D721Med (cell line): ENCODE measurements around the gene DOCK1.

ENCODE experiments used
- DNase-seq: peaks from one replicate; pipeline ENCODE4 v3.0.0; 2011; ENCODE audit warnings: low spot score; ENCODE audit not compliant: insufficient read length
- FAIRE-seq: peaks from 2 replicates; lab custom pipeline; 2011; peaks lifted over from hg19 to GRCh38; lab: Jason Lieb, UNC
- CTCF ChIP-seq: IDR thresholded peaks from 2 replicates; pipeline ENCODE4 v1.5.1; 2012; ENCODE audit warnings: mild to moderate bottlenecking, control low read depth; ENCODE audit not compliant: insufficient read depth; ENCODE audit errors: missing control alignments

DOCK1 gene

GRCh38 chr10:127398140-127398970, 493.1 kb downstream of the DOCK1 start:
- no peak for TF ChIP-seq CTCF
- no peak for FAIRE-seq
- no peak for DNase-seq

- FAIRE-seq, result no peak
- TF ChIP-seq CTCF, result no peak
Measured at GRCh38 chr10:127398971-127399365, 493.7 kb downstream of the DOCK1 start.

DNA sequence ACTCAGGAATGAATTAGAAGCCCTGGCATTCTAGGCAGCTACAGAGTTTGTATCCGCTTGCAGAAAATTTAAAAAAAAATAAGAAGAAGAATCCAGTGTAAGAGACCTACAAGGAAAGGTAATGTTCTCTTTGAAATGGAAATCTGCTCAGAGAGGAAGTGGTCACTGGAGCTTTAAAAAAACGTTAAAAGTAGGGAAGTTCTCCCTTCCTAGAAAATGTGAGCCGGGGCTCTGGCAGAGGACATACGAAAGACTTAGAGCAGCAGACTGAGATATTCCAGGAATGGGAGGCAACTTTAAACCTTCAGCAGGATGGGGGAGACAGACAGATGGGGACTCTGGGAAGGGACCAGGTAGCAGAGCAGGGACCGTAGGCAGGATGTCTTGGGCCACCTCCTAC, 494.4 kb downstream of the DOCK1 start:
- FAIRE-seq (no peak), DNase-seq (no peak)
- no peak for TF ChIP-seq CTCF

More at GRCh38 chr10:127398971-127399365, 493.7 kb downstream of the DOCK1 start:
- DNase-seq, result no peak

GRCh38 chr10:127400216-127400615, 495.0 kb downstream of the DOCK1 start:
- TF ChIP-seq CTCF, result no peak
- FAIRE-seq, result no peak

GRCh38 chr10:127402596-127403409, 497.6 kb downstream of the DOCK1 start:
- DNase-seq (no peak), FAIRE-seq (no peak)
- TF ChIP-seq CTCF, result no peak

More at GRCh38 chr10:127400216-127400615, 495.0 kb downstream of the DOCK1 start:
- DNase-seq, result no peak

GRCh38 chr10:127405221-127405620, 500.0 kb downstream of the DOCK1 start:
- no peak for DNase-seq
- FAIRE-seq, result no peak
- TF ChIP-seq CTCF, result no peak
